Measurements from ENCODE around the gene DNMT1.
"Not testable (repeated sequence)": the region's sequence is repeated elsewhere in the genome, so short reads cannot be mapped to it uniquely, and the experiment has no call there.

The DNMT1 gene

GRCh38 chr19:10222201-10222890 lies 27.6 kb upstream of the DNMT1 start:
- in situ Hi-C loops (cut with HindIII; ENCODE audit: low sequenced_read_pairs) = no loop called here

- in situ Hi-C loops (cut with HindIII; ENCODE audit: low sequenced_read_pairs) = no loop called here
These were observed 25.9 kb upstream of the DNMT1 start for GRCh38 chr19:10220695-10221094.

- in situ Hi-C loops (cut with HindIII; ENCODE audit: low sequenced_read_pairs) = no loop called here
These were observed 24.9 kb upstream of the DNMT1 start for GRCh38 chr19:10219678-10220077.

GRCh38 chr19:10217085-10217484 lies 22.3 kb upstream of the DNMT1 start:
- in situ Hi-C loops (cut with HindIII; ENCODE audit: low sequenced_read_pairs) = no loop called here

GRCh38 chr19:10214784-10215183 lies 20.0 kb upstream of the DNMT1 start:
- in situ Hi-C loops (cut with HindIII; ENCODE audit: low sequenced_read_pairs) = no loop called here

GRCh38 chr19:10211691-10212090 lies 16.9 kb upstream of the DNMT1 start:
- in situ Hi-C loops (cut with HindIII; ENCODE audit: low sequenced_read_pairs) = no loop called here

GRCh38 chr19:10211061-10211460 lies 16.3 kb upstream of the DNMT1 start:
- in situ Hi-C loops (cut with HindIII; ENCODE audit: low sequenced_read_pairs) = no loop called here

- in situ Hi-C loops (cut with HindIII; ENCODE audit: low sequenced_read_pairs) = no loop called here
These were observed 14.6 kb upstream of the DNMT1 start for GRCh38 chr19:10209315-10209714.

- in situ Hi-C loops (cut with HindIII; ENCODE audit: low sequenced_read_pairs) = no loop called here
These were observed 12.3 kb upstream of the DNMT1 start for GRCh38 chr19:10207026-10207425.

- in situ Hi-C loops (cut with HindIII; ENCODE audit: low sequenced_read_pairs) = no loop called here
These were observed 11.6 kb upstream of the DNMT1 start for GRCh38 chr19:10206226-10206885.

- in situ Hi-C loops (cut with HindIII; ENCODE audit: low sequenced_read_pairs) = no loop called here
These were observed 10.9 kb upstream of the DNMT1 start for GRCh38 chr19:10205636-10206035.

- in situ Hi-C loops (cut with HindIII; ENCODE audit: low sequenced_read_pairs) = no loop called here
These were observed 8.9 kb upstream of the DNMT1 start for GRCh38 chr19:10203686-10204085.

GRCh38 chr19:10201176-10201575 lies 6.4 kb upstream of the DNMT1 start:
- in situ Hi-C loops (cut with HindIII; ENCODE audit: low sequenced_read_pairs) = no loop called here

- in situ Hi-C loops (cut with HindIII; ENCODE audit: low sequenced_read_pairs) = not testable (repeated sequence)
These were observed 5.3 kb upstream of the DNMT1 start for GRCh38 chr19:10200101-10200500.

- in situ Hi-C loops (cut with HindIII; ENCODE audit: low sequenced_read_pairs) = not testable (repeated sequence)
These were observed 4.3 kb upstream of the DNMT1 start for GRCh38 chr19:10198889-10199644.

- in situ Hi-C loops (cut with HindIII; ENCODE audit: low sequenced_read_pairs) = no loop called here
These were observed 406 bp upstream of the DNMT1 start for GRCh38 chr19:10195199-10195519.

GRCh38 chr19:10193790-10194499 lies 808 bp downstream of the DNMT1 start:
- in situ Hi-C loops (cut with HindIII; ENCODE audit: low sequenced_read_pairs) = no loop called here

GRCh38 chr19:10192922-10193321 lies 1.8 kb downstream of the DNMT1 start:
- in situ Hi-C loops (cut with HindIII; ENCODE audit: low sequenced_read_pairs) = no loop called here

GRCh38 chr19:10191347-10191746 lies 3.4 kb downstream of the DNMT1 start:
- in situ Hi-C loops (cut with HindIII; ENCODE audit: low sequenced_read_pairs) = no loop called here

- in situ Hi-C loops (cut with HindIII; ENCODE audit: low sequenced_read_pairs) = no loop called here
These were observed 4.7 kb downstream of the DNMT1 start for GRCh38 chr19:10190026-10190425.

- in situ Hi-C loops (cut with HindIII; ENCODE audit: low sequenced_read_pairs) = no loop called here
These were observed 5.1 kb downstream of the DNMT1 start for GRCh38 chr19:10189616-10190015.

Data from endothelial cell of hepatic sinusoid (primary cell).